Spinal cord (tissue), 10 donors: ENCODE results near the gene CCDC18. TPM values are rescaled to one million over a fixed set of nuclear protein-coding genes. Genes with fewer than 3 reads are reported as not detected.

Source experiments
- DNase-seq, 6 donors: peaks; one replicate each; pipeline versions ENCODE4 v3.0.0 to v3.0.0-alpha.2; 2013 to 2015; ENCODE audit warnings: low spot score in 6 of 6, low read depth in 4 of 6
- H3K27ac ChIP-seq: one replicate; pipeline ENCODE4 v1.5.1; 2013; ENCODE audit warnings: low read depth, low read length, control low read depth
- H3K27me3 ChIP-seq: one replicate; pipeline ENCODE4 v1.6.1; 2013; ENCODE audit warnings: low read length; ENCODE audit not compliant: control insufficient read depth, insufficient read depth
- H3K36me3 ChIP-seq: one replicate; pipeline ENCODE4 v1.6.1; 2013; ENCODE audit warnings: low read length; ENCODE audit not compliant: control insufficient read depth, insufficient read depth
- H3K4me1 ChIP-seq: one replicate; pipeline ENCODE4 v1.6.1; 2013; ENCODE audit warnings: low read length; ENCODE audit not compliant: control insufficient read depth, insufficient read depth
- H3K4me3 ChIP-seq: one replicate; pipeline ENCODE4 v1.5.1; 2013; ENCODE audit warnings: low read depth, low read length, control low read depth
- H3K9me3 ChIP-seq: one replicate; pipeline ENCODE4 v1.6.1; 2013; ENCODE audit warnings: low read length; ENCODE audit not compliant: control insufficient read depth, insufficient read depth
- WGBS: methylation state at CpG from one replicate; pipeline ENCODE4 v1.1.5; 2013; ENCODE audit warnings: missing lambda C conversion rate; ENCODE audit not compliant: insufficient coverage; 5-methylcytosine and 5-hydroxymethylcytosine counted together
- polyA plus RNA-seq, 2 donors: library from polyadenylated mRNA; unstranded; fragments of 120-200 nt; gene quantifications; one replicate each; pipeline ENCODE4 v1.2.1, GENCODE V29; 2013; ENCODE audit not compliant: insufficient read length in 2 of 2
- small RNA-seq: library from RNA; depleted of rRNA; stranded (forward); fragments of <200 nt; gene quantifications from one replicate; pipeline ENCODE3, GENCODE V24; 2014; ENCODE audit warnings: low replicate concordance
- total RNA-seq, 2 donors: library from RNA; depleted of rRNA in 1 of 2; stranded (reverse); fragments of 120-200 nt in 1 of 2; fragments of >200 nt in 1 of 2; gene quantifications; one replicate each; pipeline versions ENCODE4 v1.2.3 to v1.2.4, GENCODE V29; 2013 to 2014
- donor health status: healthy.

Gene CCDC18
- total and polyA plus RNA-seq, 4 donors: 4.8 to 9.4 (median 7.9) TPM

GRCh38 chr1:93317943-93318342 is 137.4 kb downstream of the CCDC18 start:
- no peak for DNase-seq
- 100% methylated on average over 1 of the region's 2 CpGs for WGBS
- Histone ChIP-seq H3K27me3 (no peaks in the 10 kb centered on the region), H3K9me3 (no peaks in the 10 kb centered on the region), H3K27ac (no peak overlapping the region), H3K4me3 (no peak overlapping the region), H3K4me1 (no peaks in the 10 kb centered on the region), H3K36me3 (no peaks in the 10 kb centered on the region)

- H3K4me3 ChIP-seq: no peak overlapping the region
- no peak for DNase-seq
- no peaks in the 10 kb centered on the region for H3K36me3 ChIP-seq
- H3K4me1 ChIP-seq: no peaks in the 10 kb centered on the region
- no peak overlapping the region for H3K27ac ChIP-seq
- no CpG with 5 or more reads among the region's 1 CpG for WGBS
- H3K27me3 ChIP-seq: no peaks in the 10 kb centered on the region
- no peaks in the 10 kb centered on the region for H3K9me3 ChIP-seq
Measured at GRCh38 chr1:93321720-93322119, 141.2 kb downstream of the CCDC18 start.

GRCh38 chr1:93322349-93322748 is 141.8 kb downstream of the CCDC18 start:
- no peaks in the 10 kb centered on the region for H3K36me3 ChIP-seq
- H3K4me1 ChIP-seq: no peaks in the 10 kb centered on the region
- H3K9me3 ChIP-seq: no peaks in the 10 kb centered on the region
- no peak for DNase-seq
- no peak overlapping the region for H3K4me3 ChIP-seq
- no CpG with 5 or more reads among the region's 3 CpGs for WGBS
- no peaks in the 10 kb centered on the region for H3K27me3 ChIP-seq
- no peak overlapping the region for H3K27ac ChIP-seq

- H3K4me1 ChIP-seq: no peaks in the 10 kb centered on the region
- no peak overlapping the region for H3K27ac ChIP-seq
- H3K9me3 ChIP-seq: no peaks in the 10 kb centered on the region
- DNase-seq: no peak
- H3K36me3 ChIP-seq: no peaks in the 10 kb centered on the region
- no peaks in the 10 kb centered on the region for H3K27me3 ChIP-seq
- H3K4me3 ChIP-seq: no peak overlapping the region
- 50% methylated on average over 1 of the region's 3 CpGs for WGBS
Measured at GRCh38 chr1:93323185-93323820, 142.8 kb downstream of the CCDC18 start.

- no peak for DNase-seq
- no peaks in the 10 kb centered on the region for H3K36me3 ChIP-seq
- no peak overlapping the region for H3K27ac ChIP-seq
- no peaks in the 10 kb centered on the region for H3K9me3 ChIP-seq
- H3K4me1 ChIP-seq: no peaks in the 10 kb centered on the region
- H3K27me3 ChIP-seq: no peaks in the 10 kb centered on the region
- WGBS: no CpG with 5 or more reads among the region's 8 CpGs
- H3K4me3 ChIP-seq: no peak overlapping the region
Measured at GRCh38 chr1:93324486-93325464, 144.3 kb downstream of the CCDC18 start.

Small RNA genes within 50 kb of the gene (small RNA-seq; reads per million reads assigned to genes)
- gene AC126124.1 (not detected), gene AL139421.1 (not detected)

Other genes starting within 250 kb of the CCDC18 start
- gene DIPK1A, start 219.3 kb upstream of the CCDC18 start, total RNA-seq: 10 to 100 TPM; 12.3 to 37.1 TPM
- gene DIPK1A, start 219.3 kb upstream of the CCDC18 start, polyA plus RNA-seq: 10 to 100 TPM; 42.2 to 48.8 TPM
- gene MTF2, start 101.4 kb upstream of the CCDC18 start, total RNA-seq: 10 to 100 TPM; 40.9 to 44.8 TPM
- 10 to 100 TPM; 30.8 to 34.5 TPM for gene MTF2, start 101.4 kb upstream of the CCDC18 start, polyA plus RNA-seq
- gene TMED5, start 311 bp upstream of the CCDC18 start, total RNA-seq: 10 to 100 TPM; 32.3 to 76.1 TPM
- gene TMED5, start 311 bp upstream of the CCDC18 start, polyA plus RNA-seq: 10 to 100 TPM; 35.0 to 49.8 TPM
- 10 to 100 TPM; 32.6 to 47.1 TPM for gene DR1, start 165.2 kb downstream of the CCDC18 start, total RNA-seq
- gene DR1, start 165.2 kb downstream of the CCDC18 start, polyA plus RNA-seq: 10 to 100 TPM; 45.8 to 61.9 TPM